IPS-11a (cell line): Measurements from ENCODE around the gene GGCX.
"Not testable (repeated sequence)": the region's sequence is repeated elsewhere in the genome, so short reads cannot be mapped to it uniquely, and the experiment has no call there.

Experiments
- H3K4me3 ChIP-seq: one replicate; pipeline ENCODE4 v1.5.1; 2013; ENCODE audit warnings: low read depth, low read length, control low read depth

The GGCX gene

DNA sequence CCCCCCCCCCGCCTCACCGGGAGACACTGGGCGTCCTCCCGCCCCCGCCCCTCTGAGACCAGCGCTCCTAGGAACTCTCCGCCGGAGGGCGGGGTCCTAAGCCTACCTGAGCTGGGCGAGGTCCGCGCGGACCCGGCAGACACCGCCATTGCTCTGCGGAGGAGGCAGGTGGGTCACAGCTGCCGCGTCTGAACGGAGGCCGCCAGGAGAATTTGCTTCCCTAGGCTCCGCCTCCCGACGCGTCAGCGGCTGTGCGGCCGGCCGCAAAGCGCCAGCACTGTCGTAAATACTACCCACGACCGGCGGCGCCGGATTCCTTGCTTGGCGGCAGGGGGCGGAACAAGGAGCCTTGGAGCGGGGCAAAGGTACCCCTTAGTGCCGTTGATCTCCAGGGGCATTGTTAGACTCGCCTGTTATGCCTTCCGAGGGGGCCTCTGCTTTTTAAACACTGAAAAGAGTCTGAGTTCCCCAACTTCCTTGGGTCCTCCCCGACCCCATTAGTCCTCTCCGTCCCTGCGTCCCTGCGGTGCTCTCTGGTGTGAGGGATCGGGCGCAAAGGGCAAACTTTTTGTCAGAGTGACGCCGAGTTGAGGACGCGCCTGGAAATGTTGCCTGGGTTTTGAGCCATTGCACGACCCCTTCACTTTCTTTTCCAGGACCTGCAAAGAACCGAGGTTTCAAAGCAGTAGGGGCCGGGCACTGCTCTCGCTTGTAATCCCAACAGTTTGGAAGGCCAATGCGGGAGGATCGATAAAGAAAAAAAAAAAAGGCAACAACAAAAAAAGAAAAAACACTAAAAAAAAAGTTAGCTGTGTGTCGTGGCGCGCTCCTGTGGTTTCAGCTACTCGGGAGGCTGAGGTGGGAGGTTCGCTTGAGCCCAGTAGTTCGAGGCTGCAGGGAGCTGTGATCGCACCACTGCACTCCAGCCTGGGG lies at the start of gene GGCX:
GGCX (minus strand) TSS at position 214 of the 933 bp plus-strand sequence; CDS start at position 149, 65 bp downstream.
- peak within 1 kb of the TSS; percentile 92 for H3K4me3 ChIP-seq

- no peak overlapping the region for H3K4me3 ChIP-seq
Observed at GRCh38 chr2:85607268-85608215, 46.2 kb upstream of the GGCX start.

DNA sequence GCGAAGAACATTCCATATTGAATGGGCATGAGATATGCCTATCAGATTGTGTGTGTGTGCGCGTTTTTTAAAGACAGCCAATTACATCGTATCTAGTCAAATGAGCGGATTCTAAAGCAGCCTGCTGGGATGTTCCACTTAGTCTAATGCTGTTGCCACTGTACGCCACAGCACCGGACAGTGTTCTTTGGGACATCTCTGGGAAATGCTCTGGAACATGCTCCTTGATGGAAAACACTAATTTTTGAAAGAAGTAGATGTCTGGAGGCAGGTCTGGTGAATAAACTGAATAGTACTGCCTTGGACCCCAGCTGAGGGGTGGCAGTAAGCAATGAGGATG lies 44.8 kb upstream of the GGCX start:
- H3K4me3 ChIP-seq: no peak overlapping the region

GRCh38 chr2:85605406-85606115 lies 44.3 kb upstream of the GGCX start:
- H3K4me3 ChIP-seq: no peak overlapping the region

GRCh38 chr2:85604568-85605339 lies 43.5 kb upstream of the GGCX start:
- H3K4me3 ChIP-seq: no peak overlapping the region

GRCh38 chr2:85604133-85604444 lies 42.8 kb upstream of the GGCX start:
- not testable (repeated sequence) for H3K4me3 ChIP-seq

DNA sequence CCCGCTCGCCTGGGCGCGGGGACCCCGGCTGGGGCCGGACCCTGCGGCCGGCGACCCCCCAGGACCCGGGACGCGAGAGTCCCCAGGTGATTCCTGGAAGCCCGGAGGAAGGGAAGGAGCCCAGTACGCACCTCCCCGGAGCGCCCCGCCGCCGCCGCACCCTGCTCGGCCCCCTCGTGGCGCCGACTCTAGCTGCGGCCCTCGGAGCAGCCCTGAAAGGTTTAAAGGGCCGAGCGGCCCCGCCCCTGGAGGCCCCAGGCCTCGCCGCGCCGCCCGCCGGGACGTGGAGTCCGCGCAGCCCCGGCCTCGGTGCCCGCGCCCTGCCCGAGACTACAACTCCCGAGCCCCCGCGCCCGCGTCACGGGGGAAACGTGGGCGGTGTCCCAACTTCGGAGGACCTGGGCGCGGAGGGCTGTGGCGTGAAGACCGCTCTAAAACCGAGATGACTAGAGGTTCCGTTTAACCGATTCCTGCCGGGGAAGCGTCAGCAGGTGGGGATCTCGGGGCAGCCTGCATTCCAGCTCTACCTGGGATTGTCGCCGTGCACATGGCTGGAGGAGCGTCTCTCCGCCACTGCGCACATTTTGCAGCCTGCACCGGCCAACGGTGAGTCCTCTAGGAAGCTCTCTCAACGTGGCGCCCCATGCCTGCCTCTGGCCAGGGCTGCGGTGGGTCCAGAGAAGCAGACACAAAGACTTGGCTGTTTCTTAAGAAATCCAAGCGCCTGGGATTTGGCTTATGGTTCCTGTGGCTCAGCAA lies 41.4 kb upstream of the GGCX start, which contains the start of gene TMEM150A:
TMEM150A (minus strand) TSS at position 223 of the 759 bp plus-strand sequence. CDS start 750 bp downstream, outside the sequence.
- peak within 1 kb of the TSS; percentile 91 for H3K4me3 ChIP-seq

GRCh38 chr2:85601771-85602475 lies 40.6 kb upstream of the GGCX start:
- peak overlapping the region; percentile 91 for H3K4me3 ChIP-seq

GRCh38 chr2:85600951-85601770 lies 39.9 kb upstream of the GGCX start:
- H3K4me3 ChIP-seq: no peak overlapping the region

- no peak overlapping the region for H3K4me3 ChIP-seq
Observed at GRCh38 chr2:85600235-85600575, 38.9 kb upstream of the GGCX start.

DNA sequence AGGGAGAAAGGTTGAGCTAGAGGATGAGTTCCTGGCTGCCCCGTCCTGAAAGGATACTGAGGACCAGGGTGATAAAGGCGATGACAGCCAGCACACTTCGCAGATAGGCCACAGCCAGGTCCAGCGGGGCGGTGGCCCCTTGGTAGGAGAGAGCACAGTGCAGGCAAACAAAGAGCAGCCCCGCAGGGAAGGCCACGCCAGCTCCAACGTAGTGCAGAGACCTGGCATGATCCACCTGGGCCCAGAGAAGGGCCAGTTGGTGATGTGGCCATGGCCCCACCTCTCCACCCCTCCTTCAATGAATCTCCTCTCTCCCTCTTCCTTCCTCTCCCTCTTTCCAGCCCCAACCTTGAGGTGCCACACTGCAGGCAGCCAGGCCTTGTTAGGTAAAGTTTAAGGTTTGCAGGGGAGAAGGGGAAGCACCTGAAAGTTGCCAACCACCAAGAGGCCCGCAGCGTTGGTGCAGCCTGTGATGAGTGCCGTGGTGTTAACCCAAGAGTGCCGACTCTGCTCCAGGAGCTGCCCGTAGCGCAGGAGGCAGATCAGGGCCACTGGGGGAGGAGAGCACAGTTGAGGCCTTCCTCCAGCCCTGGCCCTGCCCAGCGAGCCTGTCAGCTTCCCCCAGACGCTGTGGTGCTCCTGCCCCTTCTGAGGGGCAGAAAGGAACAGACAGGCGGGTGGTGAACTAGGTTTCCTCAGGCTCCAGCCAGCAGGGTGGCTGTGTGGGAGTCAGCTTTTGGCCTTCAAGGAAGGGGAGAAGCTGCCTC lies 38.4 kb upstream of the GGCX start:
- H3K4me3 ChIP-seq: no peak overlapping the region

DNA sequence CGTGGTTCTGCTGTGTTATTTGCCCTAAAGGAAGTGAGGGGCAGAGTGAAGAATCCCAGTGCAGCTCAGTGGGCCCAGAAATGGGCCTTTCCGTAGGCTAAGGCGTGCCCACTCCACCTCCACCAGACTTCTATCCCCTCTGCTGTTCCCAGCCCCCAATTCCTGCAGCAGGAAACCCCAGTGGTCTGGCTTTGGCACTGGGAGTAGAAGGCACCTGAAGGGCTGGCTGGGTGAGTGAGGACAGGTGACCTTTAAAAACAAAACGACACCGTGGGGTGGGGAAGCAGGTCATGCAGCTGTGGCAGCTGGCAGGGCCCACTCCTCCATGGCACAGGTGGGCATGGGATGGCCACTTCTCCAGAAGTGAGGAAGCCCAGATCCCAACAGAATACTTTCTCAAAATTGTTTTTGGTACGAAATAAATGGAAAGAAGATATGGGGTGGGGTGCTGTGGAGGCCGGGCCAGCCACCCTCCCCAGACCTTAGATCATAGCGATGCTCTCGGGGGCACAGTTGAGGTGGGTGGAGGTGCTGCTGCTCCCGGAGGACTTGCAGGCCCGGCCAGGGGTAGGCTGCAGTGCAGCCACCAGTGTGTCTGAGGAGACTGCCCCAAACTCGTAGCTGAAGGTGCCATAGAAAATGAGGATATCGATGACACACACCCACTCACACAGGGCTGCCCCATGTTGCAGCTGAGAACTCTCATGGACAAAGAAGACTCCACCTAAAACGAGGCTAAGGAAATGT lies 37.5 kb upstream of the GGCX start:
- H3K4me3 ChIP-seq: no peak overlapping the region

GRCh38 chr2:85597241-85597640 lies 35.9 kb upstream of the GGCX start:
- H3K4me3 ChIP-seq: no peak overlapping the region

GRCh38 chr2:85596486-85597143 lies 35.3 kb upstream of the GGCX start:
- H3K4me3 ChIP-seq: no peak overlapping the region

DNA sequence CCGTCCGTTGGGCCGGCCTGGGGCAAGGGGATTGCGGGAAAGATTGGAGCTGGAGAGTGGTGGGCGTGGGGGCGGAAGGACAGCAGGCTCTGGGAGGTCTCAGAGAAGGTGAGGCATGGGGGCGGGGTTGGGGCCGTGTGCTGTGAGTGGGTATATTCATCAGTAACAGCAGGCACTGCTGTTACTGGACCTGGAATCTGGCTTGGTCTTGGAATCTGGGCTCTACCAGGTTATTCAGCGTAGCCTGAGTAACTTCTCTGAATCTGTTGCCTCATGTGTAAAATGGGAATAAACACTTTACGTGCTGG lies 34.7 kb upstream of the GGCX start:
- H3K4me3 ChIP-seq: peak overlapping the region; percentile 98

- peak within 1 kb of the TSS; percentile 98 for H3K4me3 ChIP-seq
Observed at GRCh38 chr2:85595301-85596025, 34.2 kb upstream of the GGCX start, which contains the start of gene RNF181. Gene RNF181, plus strand, starts transcription at chr2:85595745. Its CDS starts 19 bp downstream, at chr2:85595764.
